ENCODE results near the gene GGT6.
A peak's percentile ranks its signal among the peaks of the same experiment; 100 is the strongest.

GGT6 gene

DNA sequence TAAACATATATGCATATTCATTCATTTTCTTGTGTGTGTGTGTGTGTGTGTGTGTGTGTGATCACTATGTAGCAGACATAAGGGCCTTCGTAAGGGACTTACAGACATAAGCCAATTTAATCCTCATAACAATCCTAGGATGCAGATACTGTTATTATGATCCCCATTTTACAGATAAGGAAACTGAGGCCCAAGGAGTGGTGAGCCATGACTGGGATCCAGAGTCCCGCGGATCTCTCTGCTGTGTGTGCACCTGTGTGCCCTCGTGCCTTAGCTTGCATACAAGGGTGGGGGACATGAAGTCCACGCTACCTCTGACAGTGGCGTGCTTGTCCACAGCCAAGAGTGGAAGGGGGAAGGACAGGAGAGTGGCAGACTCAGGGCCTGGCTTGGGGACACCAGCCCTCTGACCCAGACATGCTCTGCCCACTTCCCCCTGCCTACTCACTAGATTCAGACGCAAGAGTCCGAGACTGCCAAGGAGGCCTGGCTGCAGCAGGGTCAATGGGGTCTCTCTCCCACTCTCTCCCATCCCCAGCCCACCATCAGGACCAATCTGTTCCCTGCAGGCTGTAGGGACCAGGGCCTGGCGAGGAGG, 14.2 kb upstream of the GGT6 start:
- TF ChIP-seq, protein P1, sequence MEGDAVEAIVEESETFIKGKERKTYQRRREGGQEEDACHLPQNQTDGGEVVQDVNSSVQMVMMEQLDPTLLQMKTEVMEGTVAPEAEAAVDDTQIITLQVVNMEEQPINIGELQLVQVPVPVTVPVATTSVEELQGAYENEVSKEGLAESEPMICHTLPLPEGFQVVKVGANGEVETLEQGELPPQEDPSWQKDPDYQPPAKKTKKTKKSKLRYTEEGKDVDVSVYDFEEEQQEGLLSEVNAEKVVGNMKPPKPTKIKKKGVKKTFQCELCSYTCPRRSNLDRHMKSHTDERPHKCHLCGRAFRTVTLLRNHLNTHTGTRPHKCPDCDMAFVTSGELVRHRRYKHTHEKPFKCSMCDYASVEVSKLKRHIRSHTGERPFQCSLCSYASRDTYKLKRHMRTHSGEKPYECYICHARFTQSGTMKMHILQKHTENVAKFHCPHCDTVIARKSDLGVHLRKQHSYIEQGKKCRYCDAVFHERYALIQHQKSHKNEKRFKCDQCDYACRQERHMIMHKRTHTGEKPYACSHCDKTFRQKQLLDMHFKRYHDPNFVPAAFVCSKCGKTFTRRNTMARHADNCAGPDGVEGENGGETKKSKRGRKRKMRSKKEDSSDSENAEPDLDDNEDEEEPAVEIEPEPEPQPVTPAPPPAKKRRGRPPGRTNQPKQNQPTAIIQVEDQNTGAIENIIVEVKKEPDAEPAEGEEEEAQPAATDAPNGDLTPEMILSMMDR (IDR thresholded peaks at IDR 0.05), result no peak

DNA sequence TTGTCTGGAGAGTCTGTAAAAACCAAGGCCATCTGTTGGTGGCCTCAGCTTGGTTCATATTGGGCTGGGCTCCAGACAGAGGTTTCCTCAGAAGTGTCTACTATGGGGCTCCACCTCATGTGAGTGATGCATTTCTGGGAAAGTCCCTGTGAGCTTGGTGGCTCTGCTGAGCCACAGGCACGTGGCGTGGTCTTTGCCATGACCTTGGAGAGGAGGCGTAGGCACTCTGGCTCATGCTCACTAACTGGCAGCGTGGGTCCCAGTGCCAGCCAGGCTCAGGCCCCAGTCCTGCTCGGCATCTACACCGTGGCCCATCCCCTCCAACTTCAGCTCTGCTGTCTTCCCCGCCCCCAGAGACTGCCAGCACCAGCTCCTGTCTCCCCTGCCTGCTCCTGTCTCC, 13.3 kb upstream of the GGT6 start:
- TF ChIP-seq, protein P1 (IDR thresholded peaks at IDR 0.05), result no peak

DNA sequence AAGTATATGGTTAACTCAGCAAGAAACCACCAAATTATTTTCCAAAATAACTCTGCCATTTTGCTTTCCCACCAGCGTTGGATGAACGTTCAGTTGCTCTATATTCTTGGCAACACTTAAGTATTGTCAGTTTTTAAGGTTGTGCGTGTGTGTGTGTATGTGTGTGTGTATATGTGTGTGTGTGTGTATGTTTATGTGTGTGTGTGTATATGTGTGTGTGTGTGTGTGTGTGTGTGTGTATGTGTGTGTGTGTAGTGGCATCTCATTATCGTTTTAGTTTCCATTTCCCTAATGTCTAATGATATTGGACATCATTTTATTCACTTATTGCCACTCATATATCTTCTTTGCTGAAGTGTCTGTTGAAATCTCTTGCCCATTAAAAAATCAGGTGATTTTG, 12.7 kb upstream of the GGT6 start:
- TF ChIP-seq, protein P1 (IDR thresholded peaks at IDR 0.05), result no peak

DNA sequence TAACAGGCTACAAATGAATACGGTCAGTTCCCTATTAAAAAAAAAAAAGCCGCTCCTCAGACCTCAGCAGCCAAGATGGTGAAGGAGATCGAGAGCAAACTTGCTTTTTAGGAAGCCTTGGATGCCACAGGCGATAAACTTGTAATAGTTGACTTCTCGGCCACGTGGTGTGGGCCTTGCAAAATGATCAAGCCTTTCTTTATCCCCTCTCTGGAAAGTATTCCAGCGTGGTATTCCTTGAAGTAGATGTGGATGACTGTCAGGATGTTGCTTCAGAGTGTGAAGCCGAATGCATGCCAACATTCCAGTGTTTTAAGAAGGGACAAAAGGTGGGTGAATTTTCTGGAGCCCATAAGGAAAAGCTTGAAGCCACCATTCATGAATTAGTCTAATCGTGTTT, 11.8 kb upstream of the GGT6 start:
- TF ChIP-seq, protein P1 (IDR thresholded peaks at IDR 0.05), result no peak

DNA sequence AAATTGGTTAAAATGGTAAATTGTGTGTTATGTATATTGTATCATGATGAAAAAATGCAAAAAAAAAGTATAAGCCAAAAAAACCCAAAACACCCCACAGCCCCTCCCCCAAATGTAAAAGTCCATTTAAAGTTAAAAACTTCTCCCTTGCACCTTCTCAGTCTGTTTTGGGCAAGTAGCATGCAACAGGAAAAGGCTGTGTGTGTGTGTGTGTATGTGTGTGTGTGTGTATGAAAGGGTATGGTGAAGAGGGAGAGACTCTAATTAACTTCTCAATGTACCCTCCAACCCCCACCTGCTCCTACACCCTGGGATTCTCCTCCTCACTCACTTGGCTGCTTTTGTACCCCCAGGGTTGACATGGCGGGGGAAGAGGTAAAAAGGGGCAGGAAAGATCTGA, 9.2 kb upstream of the GGT6 start:
- TF ChIP-seq, protein P1 (IDR thresholded peaks at IDR 0.05), result no peak

DNA sequence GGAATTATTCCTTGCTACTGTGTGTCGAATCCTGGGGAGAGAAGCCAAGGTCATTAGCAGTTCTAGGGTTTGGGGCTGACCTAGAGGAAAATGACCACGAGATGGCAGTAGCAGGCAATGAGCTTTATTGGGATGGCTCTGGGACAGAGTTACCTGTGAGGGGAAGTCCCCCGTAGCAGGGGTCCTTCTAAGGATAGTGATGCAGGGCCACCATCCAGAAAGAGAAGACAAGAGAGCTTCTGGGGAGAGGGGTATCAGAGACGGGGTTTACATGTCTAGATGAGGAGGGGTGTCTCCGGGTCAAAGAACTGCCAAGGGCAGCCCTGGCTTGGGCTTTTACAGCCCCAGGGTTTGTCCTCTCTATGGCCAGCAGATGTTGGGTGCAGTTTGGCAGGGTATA, 6.4 kb upstream of the GGT6 start:
- TF ChIP-seq, protein P1 (IDR thresholded peaks at IDR 0.05), result peak; percentile 88

DNA sequence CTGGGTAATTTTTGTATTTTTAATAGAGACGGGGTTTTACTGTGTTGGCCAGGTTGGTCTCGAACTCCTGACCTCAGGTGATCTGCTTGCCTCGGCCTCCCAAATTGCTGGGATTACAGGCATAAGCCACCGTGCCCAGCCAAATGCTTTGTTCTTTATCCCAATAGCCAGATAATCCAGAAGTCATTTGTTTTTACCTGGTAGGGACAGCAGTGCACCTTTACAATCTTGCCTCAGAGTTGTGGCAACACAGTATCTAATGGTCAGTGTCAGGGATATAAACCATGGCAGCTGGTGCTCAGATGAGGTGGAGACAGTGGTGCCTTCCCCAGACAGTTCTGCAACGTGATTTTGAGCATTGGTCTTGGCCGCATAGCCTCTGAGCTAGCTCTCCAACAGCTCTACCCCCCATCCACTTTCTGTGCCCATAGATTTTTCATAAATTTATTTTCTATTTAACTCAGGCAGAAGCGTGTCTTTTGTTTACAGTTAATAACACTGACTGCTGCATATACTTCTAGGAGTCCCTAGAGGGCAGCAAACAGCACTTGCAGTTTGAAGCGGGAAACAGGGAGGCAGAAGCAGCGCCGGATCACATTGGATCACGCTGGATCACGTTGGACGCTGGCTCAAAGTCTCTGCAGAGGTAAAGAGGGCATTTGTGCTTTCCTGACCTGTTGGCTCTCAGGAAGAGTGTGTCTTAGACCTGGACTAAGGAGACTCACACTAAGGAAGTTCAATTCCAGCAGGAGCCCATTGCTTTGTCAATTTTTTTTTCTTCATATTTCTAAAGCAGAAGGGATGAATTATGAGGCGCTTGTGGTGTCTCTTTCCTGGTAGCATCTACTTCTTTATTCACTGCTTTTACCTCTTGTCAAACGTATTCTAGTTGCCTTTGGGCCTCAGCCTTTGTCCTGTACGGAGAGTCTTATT, 5.1 kb upstream of the GGT6 start:
- TF ChIP-seq, protein P1 (IDR thresholded peaks at IDR 0.05), result peak; percentile 84
